Smooth muscle cell of the umbilical artery (primary cell): Measurements from ENCODE around the gene KIAA1614. TPM values are rescaled to one million over a fixed set of nuclear protein-coding genes. Genes with fewer than 3 reads are reported as not detected.

ENCODE experiments used
- total RNA-seq: library from RNA; depleted of rRNA; stranded (reverse); fragments of >200 nt; gene quantifications from 2 replicates; pipeline ENCODE4 v1.2.3, GENCODE V29; 2014

The KIAA1614 gene, protein sequence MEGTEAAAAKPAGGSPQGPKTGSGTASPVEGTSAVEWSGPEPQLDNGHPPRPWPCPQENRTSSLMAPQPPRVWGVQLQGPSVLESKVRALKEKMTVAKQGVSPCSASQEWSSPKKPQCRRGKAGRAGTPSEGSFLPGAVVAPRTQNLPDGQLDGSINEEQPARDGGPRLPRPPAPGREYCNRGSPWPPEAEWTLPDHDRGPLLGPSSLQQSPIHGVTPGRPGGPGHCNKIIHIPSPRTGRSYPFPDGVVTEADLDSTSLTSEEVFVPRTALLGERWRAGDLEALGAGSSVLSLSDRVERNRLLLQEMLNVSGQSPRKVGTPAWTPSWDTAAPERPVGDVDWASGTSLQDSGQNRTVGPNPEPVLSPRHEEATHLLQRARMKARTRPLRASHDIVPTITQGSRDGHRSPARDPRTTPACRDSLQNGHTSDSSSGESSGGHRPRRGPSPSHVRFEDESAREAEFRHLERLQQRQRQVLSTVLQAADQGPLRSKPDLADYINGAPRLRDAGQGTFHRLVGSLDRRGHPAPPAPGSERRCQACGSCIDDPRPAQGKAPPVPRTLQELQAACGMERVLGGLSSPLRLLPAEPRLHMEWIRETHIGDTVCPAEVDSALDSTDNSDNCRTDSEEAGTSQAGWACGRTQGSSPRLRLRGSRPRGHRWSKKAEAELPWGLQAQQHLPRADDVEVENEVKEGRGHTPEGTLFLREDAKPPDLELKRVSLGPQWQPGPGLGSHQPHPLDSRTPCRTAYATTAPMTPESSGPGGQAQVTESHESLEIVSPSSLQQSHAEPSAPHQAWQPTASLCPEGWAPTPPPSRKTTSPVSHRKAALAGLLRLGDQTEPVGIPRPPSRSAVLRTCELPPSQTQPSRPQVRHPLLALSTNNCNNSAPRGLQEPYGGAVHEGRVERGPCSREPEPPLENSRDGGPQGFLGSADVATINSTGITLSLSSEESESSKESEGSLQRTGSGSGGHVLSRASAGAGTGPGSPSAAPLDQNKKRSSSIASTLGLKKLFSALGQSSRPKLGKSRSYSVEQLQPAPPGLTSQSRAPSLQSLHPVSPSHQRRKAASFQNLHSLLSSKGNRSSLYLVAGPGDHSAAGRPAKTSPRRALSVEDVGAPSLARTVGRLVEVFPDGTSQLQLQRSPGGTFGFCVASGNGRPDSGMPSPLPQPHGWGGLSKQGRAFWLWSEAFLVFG
- 2.1 and 3.0 TPM in 2 replicates for total RNA-seq

DNA sequence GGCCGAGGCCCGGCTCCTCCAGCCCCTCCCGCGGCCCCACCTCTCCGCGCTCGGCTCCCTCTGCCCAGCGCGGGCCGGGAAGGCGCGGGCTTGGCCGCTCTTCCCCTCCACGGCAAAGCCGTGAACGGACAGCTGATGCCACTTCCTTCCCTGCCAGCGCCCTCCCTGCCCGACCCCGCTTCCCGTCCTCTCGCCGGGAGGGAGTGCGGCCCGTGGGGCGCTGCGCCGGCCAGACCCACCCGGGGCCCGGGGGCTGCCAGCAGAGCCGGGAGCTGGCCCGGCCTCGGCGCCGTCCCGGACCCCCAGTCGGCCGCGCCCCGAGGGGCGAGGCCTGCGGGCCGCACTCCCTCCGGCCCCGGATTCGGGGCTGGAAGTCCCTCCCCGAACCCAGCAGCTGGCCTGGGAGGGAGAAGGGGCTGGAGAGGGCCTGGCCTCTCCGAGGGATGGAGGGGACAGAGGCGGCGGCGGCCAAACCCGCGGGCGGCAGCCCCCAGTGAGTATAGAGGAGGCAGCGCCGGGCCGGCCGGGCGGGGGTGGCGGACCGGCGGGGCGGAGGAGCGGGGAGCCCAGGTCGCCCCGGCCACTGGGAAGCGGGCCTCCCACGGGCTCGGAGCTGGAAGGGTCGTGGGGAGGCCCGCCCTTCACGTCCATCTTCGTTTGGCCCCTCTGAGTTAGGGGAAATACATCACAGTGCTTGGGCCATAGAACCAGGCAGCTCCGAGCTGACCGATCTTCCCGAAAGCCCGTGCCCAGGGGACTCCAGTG lies at the start of gene KIAA1614:
Gene KIAA1614 (plus strand): TSS at position 97 of the 765 bp plus-strand sequence. CDS start 347 bp downstream, at position 444.

Other genes with a start within 250 kb of the KIAA1614 start
- gene STX6, start 110.0 kb downstream of the KIAA1614 start, total RNA-seq: 29.4 and 32.0 TPM in 2 replicates
- 14.9 and 16.6 TPM in 2 replicates for gene MR1, start 121.1 kb downstream of the KIAA1614 start, total RNA-seq
- 15.1 and 15.4 TPM in 2 replicates for gene IER5, start 175.8 kb downstream of the KIAA1614 start, total RNA-seq